OCI-LY3 (cell line): ENCODE measurements around the gene CAPN14.

Experiments
- H2AFZ ChIP-seq: fragments of 200-600, 300-600 bp; shearing (Covaris generic); 2 replicates; pipeline ENCODE4 v1.6.0; 2014; ENCODE audit warnings: antibody characterized with exemption, low read depth, low read length
- H3K27ac ChIP-seq: fragments of 200-600, 300-600 bp; sonication (generic); 2 replicates; pipeline ENCODE4 v1.5.1; 2014; ENCODE audit warnings: mild to moderate bottlenecking, low read length, moderate library complexity, mixed read lengths
- H3K27me3 ChIP-seq: fragments of 200-600, 300-600 bp; sonication (generic); 2 replicates; pipeline ENCODE4 v1.6.1; 2014; ENCODE audit warnings: low read depth, low read length, mixed read lengths
- H3K36me3 ChIP-seq: fragments of 200-600, 300-600 bp; sonication (generic); replicated peaks from 2 replicates; pipeline ENCODE3; 2014; ENCODE audit warnings: low read depth, low read length, mixed read lengths
- H3K4me1 ChIP-seq: fragments of 300-600, 200-600 bp; sonication (generic); 2 replicates; pipeline ENCODE4 v1.6.1; 2014; ENCODE audit warnings: low read length, mixed read lengths
- H3K4me2 ChIP-seq: fragments of 200-600, 300-600 bp; sonication (generic); 2 replicates; pipeline ENCODE4 v1.6.1; 2014; ENCODE audit warnings: low read length, mixed read lengths
- H3K4me3 ChIP-seq: fragments of 300-600, 200-600 bp; sonication (generic); 2 replicates; pipeline ENCODE4 v1.5.1; 2014; ENCODE audit warnings: antibody characterized with exemption, mild to moderate bottlenecking, low read length, moderate library complexity
- H3K79me2 ChIP-seq: fragments of 300-600, 200-600 bp; shearing (Covaris generic); 2 replicates; pipeline ENCODE4 v1.6.1; 2014; ENCODE audit warnings: mild to moderate bottlenecking, low read length, mixed read lengths
- H3K9ac ChIP-seq: fragments of 300-600, 200-600 bp; shearing (Covaris generic); 2 replicates; pipeline ENCODE4 v1.6.0; 2014; ENCODE audit warnings: mild to moderate bottlenecking, low read length, moderate library complexity
- H3K9me3 ChIP-seq: fragments of 200-600, 300-600 bp; shearing (Covaris generic); 2 replicates; pipeline ENCODE4 v1.6.1; 2014; ENCODE audit warnings: low read length, mixed read lengths; ENCODE audit not compliant: insufficient read depth
- H4K20me1 ChIP-seq: fragments of 200-600, 300-600 bp; sonication (generic); 2 replicates; pipeline ENCODE4 v1.6.1; 2016; ENCODE audit warnings: low read length, mixed read lengths; ENCODE audit not compliant: insufficient read depth
- CTCF ChIP-seq: fragments of 200-600, 300-600 bp; sonication (generic); IDR thresholded peaks from 2 replicates; pipeline ENCODE4 v1.5.1; 2014; ENCODE audit warnings: antibody characterized with exemption, low read length, low read depth
- EZH2phosphoT487 ChIP-seq: fragments of 200-600 bp; shearing (Covaris generic); IDR thresholded peaks from 2 replicates; pipeline ENCODE4 v1.6.1; 2018; ENCODE audit warnings: antibody characterized with exemption, mixed run types, low read depth

CAPN14 gene

GRCh38 chr2:31226266-31226665, 9.0 kb upstream of the CAPN14 start:
- H2AFZ ChIP-seq = no peak overlapping the region
- H3K36me3 ChIP-seq = no peaks in the 10 kb centered on the region
- no peak overlapping the region for H3K9ac ChIP-seq
- H4K20me1 ChIP-seq = no peaks in the 10 kb centered on the region
- TF ChIP-seq CTCF = no peak
- TF ChIP-seq EZH2phosphoT487 = no peak
- H3K79me2 ChIP-seq = no peaks in the 10 kb centered on the region
- H3K4me2 ChIP-seq = no peak overlapping the region
- peaks cover 21% of the 10 kb centered on the region for H3K4me1 ChIP-seq
- no peaks in the 10 kb centered on the region for H3K27me3 ChIP-seq
- H3K27ac ChIP-seq = no peak overlapping the region
- H3K9me3 ChIP-seq = no peaks in the 10 kb centered on the region
- no peak overlapping the region for H3K4me3 ChIP-seq

- no peak overlapping the region for H2AFZ ChIP-seq
- H3K36me3 ChIP-seq = no peaks in the 10 kb centered on the region
- no peaks in the 10 kb centered on the region for H4K20me1 ChIP-seq
- no peak for TF ChIP-seq EZH2phosphoT487
- TF ChIP-seq CTCF = no peak
- H3K27me3 ChIP-seq = no peaks in the 10 kb centered on the region
- H3K27ac ChIP-seq = no peak overlapping the region
- H3K9me3 ChIP-seq = no peaks in the 10 kb centered on the region
- no peak overlapping the region for H3K4me3 ChIP-seq
- no peaks in the 10 kb centered on the region for H3K79me2 ChIP-seq
- peaks cover 44% of the 10 kb centered on the region for H3K4me1 ChIP-seq
- no peak overlapping the region for H3K9ac ChIP-seq
- no peak overlapping the region for H3K4me2 ChIP-seq
Observed at GRCh38 chr2:31223749-31224148, 6.4 kb upstream of the CAPN14 start.

- H3K9me3 ChIP-seq = no peaks in the 10 kb centered on the region
- no peak overlapping the region for H3K27ac ChIP-seq
- H3K27me3 ChIP-seq = no peaks in the 10 kb centered on the region
- H2AFZ ChIP-seq = no peak overlapping the region
- H3K4me3 ChIP-seq = no peak overlapping the region
- H3K9ac ChIP-seq = no peak overlapping the region
- peaks cover 51% of the 10 kb centered on the region for H3K4me1 ChIP-seq
- TF ChIP-seq CTCF = no peak
- no peak for TF ChIP-seq EZH2phosphoT487
- H4K20me1 ChIP-seq = no peaks in the 10 kb centered on the region
- no peak overlapping the region for H3K4me2 ChIP-seq
- no peaks in the 10 kb centered on the region for H3K79me2 ChIP-seq
- no peaks in the 10 kb centered on the region for H3K36me3 ChIP-seq
Observed at GRCh38 chr2:31223026-31223425, 5.7 kb upstream of the CAPN14 start.

- Histone ChIP-seq H3K4me2 (peak overlapping the region; percentile 53), H4K20me1 (no peaks in the 10 kb centered on the region), H3K79me2 (no peaks in the 10 kb centered on the region), H3K27me3 (no peaks in the 10 kb centered on the region), H3K4me3 (peak overlapping the region; percentile 8), H3K4me1 (peaks cover 61% of the 10 kb centered on the region), H3K27ac (peak overlapping the region; percentile 21; the same call in 1 of the 2 replicates), H3K9me3 (no peaks in the 10 kb centered on the region), H2AFZ (no peak overlapping the region), H3K9ac (peak overlapping the region; percentile 8; the same call in 1 of the 2 replicates), H3K36me3 (no peaks in the 10 kb centered on the region)
- TF ChIP-seq CTCF (no peak), EZH2phosphoT487 (no peak)
Observed at GRCh38 chr2:31222071-31222470, 4.8 kb upstream of the CAPN14 start.
